GM23338 (cell line): ENCODE results near the gene TTC28. TPM values are rescaled to one million over a fixed set of nuclear protein-coding genes. Genes with fewer than 3 reads are reported as not detected.

Source experiments
- ATAC-seq: fragments of 200-7000 bp; cut with Tn5 transposase; 3 replicates; pipeline ENCODE4 v1.9.1; 2020
- DNase-seq: peaks from one replicate; pipeline ENCODE4 v3.0.0-alpha.2; 2015; ENCODE audit warnings: low spot score
- H2AFZ ChIP-seq: fragments of 200-600 bp; sonication (generic); 2 replicates; pipeline ENCODE4 v1.8.0; 2016; ENCODE audit warnings: antibody characterized with exemption, mild to moderate bottlenecking, moderate library complexity
- H3F3A ChIP-seq: fragments of 200-600 bp; sonication (generic); replicated peaks from 2 replicates; pipeline ENCODE4 v1.8.0; 2017; ENCODE audit warnings: antibody characterized with exemption, mixed run types, low read depth
- H3K27ac ChIP-seq: fragments of 200-600 bp; sonication (generic); 2 replicates; pipeline ENCODE4 v1.6.1; 2016; ENCODE audit warnings: low read depth
- H3K27me3 ChIP-seq: fragments of 200-600 bp; sonication (generic); 2 replicates; pipeline ENCODE4 v1.8.0; 2016; ENCODE audit warnings: mild to moderate bottlenecking, mixed run types, moderate library complexity; ENCODE audit not compliant: insufficient read depth
- H3K36me3 ChIP-seq: fragments of 200-600 bp; sonication (generic); 2 replicates; pipeline ENCODE4 v1.8.0; 2016; ENCODE audit warnings: mild to moderate bottlenecking; ENCODE audit not compliant: insufficient read depth
- H3K4me1 ChIP-seq: fragments of 200-600 bp; sonication (generic); 2 replicates; pipeline ENCODE4 v1.8.0; 2016; ENCODE audit warnings: mild to moderate bottlenecking, moderate library complexity; ENCODE audit not compliant: insufficient read depth
- H3K4me2 ChIP-seq: fragments of 200-600 bp; sonication (generic); 2 replicates; pipeline ENCODE4 v1.7.1; 2017; ENCODE audit warnings: mixed run types
- H3K4me3 ChIP-seq: fragments of 200-600 bp; sonication (generic); 2 replicates; pipeline ENCODE4 v1.6.1; 2016; ENCODE audit warnings: mixed run types
- H3K79me2 ChIP-seq: fragments of 200-600 bp; sonication (generic); replicated peaks from 2 replicates; pipeline ENCODE4 v1.8.0; 2017; ENCODE audit warnings: mild to moderate bottlenecking; ENCODE audit not compliant: insufficient read depth
- H3K9me2 ChIP-seq: fragments of 200-600 bp; sonication (generic); 2 replicates; pipeline ENCODE4 v1.8.0; 2017; ENCODE audit not compliant: insufficient read depth
- H4K20me1 ChIP-seq: fragments of 200-600 bp; sonication (generic); replicated peaks from 2 replicates; pipeline ENCODE4 v1.8.0; 2017; ENCODE audit warnings: mild to moderate bottlenecking; ENCODE audit not compliant: insufficient read depth
- H3K27ac Mint-ChIP-seq: 2 replicates; pipeline ENCODE4 v1.8.0; 2020; ENCODE audit warnings: inconsistent platforms, mild to moderate bottlenecking, moderate library complexity, mixed read lengths
- H3K27me3 Mint-ChIP-seq: 3 replicates; pipeline ENCODE4 v1.8.0; 2022; ENCODE audit warnings: low read depth, mild to moderate bottlenecking, moderate library complexity, mixed read lengths, inconsistent platforms; ENCODE audit not compliant: insufficient read depth, poor library complexity
- H3K36me3 Mint-ChIP-seq: 3 replicates; pipeline ENCODE4 v1.8.0; 2021; ENCODE audit warnings: low read depth, mild to moderate bottlenecking, inconsistent platforms, moderate library complexity, mixed read lengths
- H3K4me1 Mint-ChIP-seq: 3 replicates; pipeline ENCODE4 v1.8.0; 2020; ENCODE audit warnings: mild to moderate bottlenecking, inconsistent platforms, mixed read lengths
- H3K4me3 Mint-ChIP-seq: 3 replicates; pipeline ENCODE4 v1.8.0; 2021; ENCODE audit warnings: moderate library complexity, mild to moderate bottlenecking, inconsistent platforms, mixed read lengths
- H3K9me3 Mint-ChIP-seq: 3 replicates; pipeline ENCODE4 v1.8.0; 2020; ENCODE audit warnings: moderate library complexity, mild to moderate bottlenecking, inconsistent platforms, mixed read lengths
- CREB1 ChIP-seq: fragments of 250-450 bp; sonication (Bioruptor Pico); IDR thresholded peaks from 2 replicates; pipeline ENCODE4 v1.5.0; 2020; ENCODE audit warnings: low read depth, mild to moderate bottlenecking, moderate library complexity
- CTCF ChIP-seq, 2 experiments: fragments of 200-600 bp in 1 of 2; sonication (generic) in 1 of 2; conservative IDR thresholded peaks; 2 replicates each; pipeline versions ENCODE4 v1.5.1 to v1.6.1; 2016 to 2017; ENCODE audit warnings: antibody characterized with exemption in 2 of 2, low read depth in 2 of 2, mild to moderate bottlenecking in 2 of 2, moderate library complexity in 1 of 2
- EZH2 ChIP-seq: fragments of 200-600 bp; sonication (generic); IDR thresholded peaks from one replicate; pipeline ENCODE4 v1.8.0; 2017; ENCODE audit warnings: antibody characterized with exemption, mild to moderate bottlenecking, low read depth; ENCODE audit not compliant: unreplicated experiment
- EZH2phosphoT487 ChIP-seq: fragments of 200-600 bp; sonication (generic); IDR thresholded peaks from one replicate; pipeline ENCODE4 v1.8.1; 2018; ENCODE audit warnings: antibody characterized with exemption; ENCODE audit not compliant: unreplicated experiment
- JUNB ChIP-seq: IDR thresholded peaks from one replicate; pipeline ENCODE4 v1.6.1; 2016; ENCODE audit warnings: antibody characterized with exemption; ENCODE audit not compliant: unreplicated experiment
- NANOG ChIP-seq: IDR thresholded peaks from 2 replicates; pipeline ENCODE4 v1.6.1; 2016; ENCODE audit warnings: antibody characterized with exemption, borderline replicate concordance
- POLR2AphosphoS5 ChIP-seq: IDR thresholded peaks from 2 replicates; pipeline ENCODE4 v1.6.1; 2016; ENCODE audit warnings: antibody characterized with exemption, low read depth
- REST ChIP-seq: IDR thresholded peaks from one replicate; pipeline ENCODE4 v1.6.1; 2018; ENCODE audit warnings: antibody characterized with exemption; ENCODE audit not compliant: unreplicated experiment
- STAT1 ChIP-seq: IDR thresholded peaks from one replicate; pipeline ENCODE4 v1.6.1; 2016; ENCODE audit warnings: antibody characterized with exemption; ENCODE audit not compliant: unreplicated experiment
- ZNF114 ChIP-seq: fragments of 250-450 bp; sonication (Bioruptor Pico); IDR thresholded peaks from 2 replicates; pipeline ENCODE4 v1.5.0; 2020; ENCODE audit warnings: mild to moderate bottlenecking, moderate library complexity
- ZNF331 ChIP-seq: fragments of 250-450 bp; sonication (Bioruptor Pico); IDR thresholded peaks from 2 replicates; pipeline ENCODE4 v1.5.0; 2020; ENCODE audit warnings: low read depth, mild to moderate bottlenecking, moderate library complexity
- ZNF462 ChIP-seq: fragments of 250-450 bp; sonication (Bioruptor Pico); IDR thresholded peaks from 2 replicates; pipeline ENCODE4 v1.5.0; 2020; ENCODE audit warnings: mild to moderate bottlenecking, moderate library complexity
- polyA plus RNA-seq: library from polyadenylated mRNA; unstranded; fragments of >200 nt; fragmentation: Nextera tagmentation; extraction: Ambion mirVana; gene quantifications from 2 replicates; pipeline ENCODE4 v1.2.1, GENCODE V29; 2016
- total RNA-seq: library from RNA; depleted of rRNA; stranded (reverse); fragments of >200 nt; shearing (Covaris generic); gene quantifications from 2 replicates; pipeline ENCODE4 v1.2.3, GENCODE V29; 2014

The TTC28 gene
- total and polyA plus RNA-seq, 2 experiments from 2014 or later = 4.5 to 16.1 TPM

GRCh38 chr22:28379951-28380350, 299.7 kb downstream of the TTC28 start:
- Mint-ChIP-seq H3K4me1 (peaks cover 19% of the 10 kb centered on the region; the same call in 2 of the 3 replicates), H3K27ac (no peak overlapping the region), H3K9me3 (no peaks in the 10 kb centered on the region; the same call in 2 of the 3 replicates), H3K27me3 (peaks cover 3% of the 10 kb centered on the region), H3K36me3 (no peaks in the 10 kb centered on the region; the same call in 2 of the 3 replicates), H3K4me3 (no peak overlapping the region)
- no peaks in the 10 kb centered on the region for H3K9me2 ChIP-seq
- peaks cover 15% of the 10 kb centered on the region; the same call in 1 of the 2 replicates for H3K4me1 ChIP-seq
- H2AFZ ChIP-seq = no peak overlapping the region
- TF ChIP-seq CREB1 (no peak), ZNF462 (no peak), ZNF114 (no peak), EZH2 (no peak), REST (no peak), EZH2phosphoT487 (no peak), ZNF331 (CRISPR knock-in tag) (no peak), JUNB (no peak), POLR2AphosphoS5 (no peak), STAT1 (no peak), CTCF (conservative IDR thresholded peaks at IDR 0.05; ENCODE audit: low read depth in 2 of 2) (no peak), NANOG (no peak)
- H3K27me3 ChIP-seq = no peaks in the 10 kb centered on the region
- H3K4me2 ChIP-seq = no peak overlapping the region
- no peaks in the 10 kb centered on the region for H4K20me1 ChIP-seq
- H3F3A ChIP-seq = no peaks in the 10 kb centered on the region
- DNase-seq (no peak), ATAC-seq (no peak)
- H3K79me2 ChIP-seq = no peaks in the 10 kb centered on the region
- no peak overlapping the region for H3K27ac ChIP-seq
- H3K36me3 ChIP-seq = no peaks in the 10 kb centered on the region
- no peak overlapping the region for H3K4me3 ChIP-seq
